NCI-H1417 treated with DMSO at 0.1 percent for 48 hours (cell line): ENCODE results near the gene TANC1.

Experiments
- DNase-seq: peaks from one replicate; lab custom pipeline; 2025; lab: John Stamatoyannopoulos, UW

TANC1 gene

GRCh38 chr2:159196393-159196925, 228.0 kb downstream of the TANC1 start:
- no peak for DNase-seq

GRCh38 chr2:159199236-159199635, 230.8 kb downstream of the TANC1 start:
- no peak for DNase-seq

GRCh38 chr2:159199761-159200465, 231.5 kb downstream of the TANC1 start:
- DNase-seq = no peak

- no peak for DNase-seq
These were observed 232.1 kb downstream of the TANC1 start for GRCh38 chr2:159200498-159200897.

- DNase-seq = no peak
These were observed 233.1 kb downstream of the TANC1 start for GRCh38 chr2:159201360-159202063.

GRCh38 chr2:159202568-159203071, 234.2 kb downstream of the TANC1 start:
- no peak for DNase-seq

- DNase-seq = no peak
These were observed 236.1 kb downstream of the TANC1 start for GRCh38 chr2:159204381-159205144.

GRCh38 chr2:159206736-159207380, 238.4 kb downstream of the TANC1 start:
- DNase-seq = no peak

GRCh38 chr2:159208438-159208837, 240.0 kb downstream of the TANC1 start:
- DNase-seq = no peak

- DNase-seq = no peak
These were observed 241.2 kb downstream of the TANC1 start for GRCh38 chr2:159209341-159210306.

GRCh38 chr2:159211447-159212396, 243.3 kb downstream of the TANC1 start:
- no peak for DNase-seq

- no peak for DNase-seq
These were observed 244.9 kb downstream of the TANC1 start for GRCh38 chr2:159213296-159213695.

- DNase-seq = no peak
These were observed 246.0 kb downstream of the TANC1 start for GRCh38 chr2:159214325-159214865.

GRCh38 chr2:159215116-159215515, 246.7 kb downstream of the TANC1 start:
- no peak for DNase-seq

- no peak for DNase-seq
These were observed 249.2 kb downstream of the TANC1 start for GRCh38 chr2:159217676-159218075.

- no peak for DNase-seq
These were observed 249.9 kb downstream of the TANC1 start for GRCh38 chr2:159218389-159218788.

- DNase-seq = no peak
These were observed 251.1 kb downstream of the TANC1 start for GRCh38 chr2:159219394-159219998.

GRCh38 chr2:159224061-159224813, 255.8 kb downstream of the TANC1 start:
- DNase-seq = no peak
